GM19395 (cell line): ENCODE results near the gene FUT7.
"Not testable (repeated sequence)": the region's sequence is repeated elsewhere in the genome, so short reads cannot be mapped to it uniquely, and the experiment has no call there.

ENCODE experiments used
- ATAC-seq: cut with Tn5 transposase; IDR thresholded peaks from one replicate; pipeline ENCODE4 v1.9.1; 2021; ENCODE audit warnings: mild to moderate bottlenecking, moderate library complexity; ENCODE audit not compliant: unreplicated experiment

The FUT7 gene

DNA sequence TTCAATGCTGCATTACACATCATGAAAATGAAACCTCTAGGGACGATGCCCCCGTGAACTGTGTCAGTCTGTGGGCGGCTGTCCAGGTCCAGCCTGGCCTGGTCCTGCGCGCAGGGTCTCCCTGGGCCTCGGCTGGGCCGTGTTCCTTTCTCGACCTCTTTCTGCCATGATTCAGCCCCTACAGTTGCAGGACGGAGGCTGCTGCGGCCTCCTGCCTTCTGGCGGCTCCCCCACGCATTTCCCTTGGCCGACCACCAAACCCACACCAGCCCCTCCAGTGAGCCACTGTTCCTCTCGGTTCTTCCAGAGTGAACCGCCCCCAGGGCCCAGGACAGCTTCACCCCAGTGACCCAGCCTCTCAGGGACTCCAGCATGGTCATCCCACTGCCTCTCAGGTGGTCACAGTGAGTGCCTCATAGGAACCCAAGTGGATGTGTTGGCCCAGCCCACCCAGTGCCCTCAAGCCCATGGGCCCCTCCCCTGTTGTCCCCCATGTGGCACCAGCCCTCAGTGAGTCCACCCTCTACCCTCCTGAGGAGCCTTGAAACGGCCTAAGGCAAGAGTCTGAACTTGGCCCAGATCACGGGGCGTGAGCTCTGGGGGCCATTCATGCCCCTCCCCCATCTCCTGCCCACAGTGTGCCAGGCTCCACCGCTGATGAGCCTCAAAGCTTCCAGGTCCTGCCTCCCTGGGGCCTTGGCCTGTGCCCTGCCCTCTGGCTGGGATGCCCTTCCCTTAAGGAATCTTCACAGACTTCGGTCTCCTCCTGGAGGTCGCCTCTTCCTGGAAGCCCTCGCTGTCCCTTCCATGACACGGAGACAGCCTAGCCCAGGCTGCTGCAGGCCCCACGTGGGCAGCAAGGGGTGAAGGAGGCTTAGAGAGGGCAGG, 25.5 kb downstream of the FUT7 start:
- no peak for ATAC-seq

DNA sequence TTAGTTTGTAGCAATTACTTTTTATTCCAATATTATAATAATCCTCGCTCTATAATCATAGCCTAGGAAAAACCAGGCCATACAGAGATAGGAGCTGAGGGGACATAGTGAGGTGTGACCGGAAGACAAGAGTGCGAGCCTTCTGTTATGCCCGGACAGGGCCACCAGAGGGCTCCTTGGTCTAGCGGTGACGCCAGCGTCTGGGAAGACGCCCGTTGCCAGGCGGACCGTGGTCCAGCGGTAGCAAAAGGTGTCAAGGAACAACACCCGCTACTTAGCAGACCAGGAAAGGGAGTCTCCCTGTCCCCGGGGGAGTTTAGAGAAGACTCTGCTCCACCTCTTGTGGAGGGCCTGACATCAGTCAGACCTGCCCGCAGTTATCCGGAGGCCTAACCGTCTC, 27.6 kb downstream of the FUT7 start:
- ATAC-seq, result not testable (repeated sequence)

DNA sequence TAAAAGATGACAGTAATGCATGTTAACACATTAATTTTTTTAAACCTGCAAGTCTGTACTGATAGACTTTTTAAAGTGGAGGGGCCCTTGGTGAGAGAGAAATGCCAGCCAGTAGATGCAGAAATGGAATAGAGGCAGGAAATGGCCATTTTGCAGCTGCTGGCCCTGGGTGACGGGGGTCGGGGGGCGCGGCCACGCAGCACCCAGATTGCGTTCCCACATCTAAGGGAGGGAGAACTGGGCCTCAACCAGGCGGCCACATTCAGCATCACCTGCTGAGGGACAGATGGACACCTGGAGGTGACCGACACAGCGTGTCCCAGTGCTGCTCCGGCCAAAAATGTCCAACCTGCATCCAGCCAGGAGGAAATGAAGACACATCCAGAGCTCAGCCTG, 29.2 kb downstream of the FUT7 start:
- no peak for ATAC-seq

GRCh38 chr9:137001857-137002645, 29.8 kb downstream of the FUT7 start:
- no peak for ATAC-seq

DNA sequence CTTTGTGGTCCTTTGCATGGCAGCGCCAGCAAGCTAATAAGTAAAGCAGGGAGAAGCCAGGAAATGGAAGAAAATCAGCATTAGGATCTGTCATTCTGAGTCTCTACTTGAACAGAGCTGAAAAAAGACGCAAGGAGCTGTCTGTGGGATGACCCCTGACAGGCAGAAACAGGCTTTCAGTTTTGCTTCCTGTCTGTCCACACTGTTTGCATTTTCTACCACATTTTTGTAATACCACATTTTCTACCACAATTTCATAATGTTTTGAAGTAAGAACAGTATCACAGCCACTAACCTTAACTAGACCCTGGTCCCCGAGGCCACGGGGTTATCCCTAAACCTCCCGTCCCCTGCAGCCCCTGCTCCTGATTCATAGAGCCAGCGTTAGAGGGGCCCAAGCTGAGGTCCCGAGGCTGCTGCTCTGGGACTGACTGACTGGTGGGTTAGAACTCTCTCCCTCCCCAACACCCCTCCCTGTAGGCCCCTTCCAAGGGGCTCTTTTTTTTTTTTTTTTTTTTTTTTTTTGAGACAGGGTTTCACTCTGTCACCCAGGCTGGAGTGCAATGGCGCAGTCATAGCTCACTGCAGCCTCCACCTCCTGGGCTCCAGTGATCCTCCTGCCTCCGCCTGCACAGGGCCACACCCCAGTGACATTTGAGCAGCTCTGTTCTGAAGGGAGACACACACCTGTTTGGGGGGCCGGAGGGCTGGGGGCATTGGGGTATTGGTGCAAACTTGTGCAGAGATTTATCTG, 31.5 kb downstream of the FUT7 start:
- ATAC-seq, result peak; percentile 80

DNA sequence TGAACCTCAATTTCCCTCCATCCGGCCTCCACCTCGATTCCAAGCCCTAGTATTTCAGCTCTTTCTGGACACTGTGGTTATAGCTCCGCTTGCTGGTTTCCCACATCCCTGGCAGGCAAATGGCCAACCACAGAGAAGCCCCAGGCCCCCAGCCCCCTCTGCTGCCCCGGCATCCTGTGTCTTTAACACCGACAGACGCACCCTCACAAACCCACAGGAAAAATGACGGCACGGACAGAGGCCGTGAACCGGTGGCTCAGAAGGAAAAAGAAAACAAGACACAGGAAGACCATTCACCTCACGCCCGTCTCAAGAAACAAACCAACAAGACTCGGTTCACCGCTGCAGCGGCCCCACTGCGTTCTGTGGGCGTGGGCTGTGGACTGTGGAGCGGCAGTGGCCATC, 34.1 kb downstream of the FUT7 start:
- no peak for ATAC-seq

DNA sequence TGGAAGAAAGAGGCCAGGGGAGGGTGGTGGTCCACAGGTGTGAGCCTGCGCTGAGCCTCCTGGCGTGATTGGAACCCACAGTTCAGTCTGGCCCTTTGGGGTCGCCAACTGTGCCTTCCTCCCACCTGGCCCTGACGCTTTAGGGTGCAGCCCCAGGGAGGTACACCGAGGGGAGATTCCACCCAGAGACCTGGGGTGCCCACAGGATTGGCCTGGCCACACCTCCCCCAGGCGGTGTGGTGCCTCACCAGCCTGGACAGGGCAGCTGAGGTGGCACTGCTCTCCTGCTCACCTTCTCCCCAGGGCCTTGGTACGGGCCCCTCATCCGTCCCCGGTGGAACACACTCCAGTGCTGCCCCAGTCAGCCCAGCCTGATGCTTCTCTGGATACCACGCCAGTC, 34.5 kb downstream of the FUT7 start:
- ATAC-seq, result no peak

DNA sequence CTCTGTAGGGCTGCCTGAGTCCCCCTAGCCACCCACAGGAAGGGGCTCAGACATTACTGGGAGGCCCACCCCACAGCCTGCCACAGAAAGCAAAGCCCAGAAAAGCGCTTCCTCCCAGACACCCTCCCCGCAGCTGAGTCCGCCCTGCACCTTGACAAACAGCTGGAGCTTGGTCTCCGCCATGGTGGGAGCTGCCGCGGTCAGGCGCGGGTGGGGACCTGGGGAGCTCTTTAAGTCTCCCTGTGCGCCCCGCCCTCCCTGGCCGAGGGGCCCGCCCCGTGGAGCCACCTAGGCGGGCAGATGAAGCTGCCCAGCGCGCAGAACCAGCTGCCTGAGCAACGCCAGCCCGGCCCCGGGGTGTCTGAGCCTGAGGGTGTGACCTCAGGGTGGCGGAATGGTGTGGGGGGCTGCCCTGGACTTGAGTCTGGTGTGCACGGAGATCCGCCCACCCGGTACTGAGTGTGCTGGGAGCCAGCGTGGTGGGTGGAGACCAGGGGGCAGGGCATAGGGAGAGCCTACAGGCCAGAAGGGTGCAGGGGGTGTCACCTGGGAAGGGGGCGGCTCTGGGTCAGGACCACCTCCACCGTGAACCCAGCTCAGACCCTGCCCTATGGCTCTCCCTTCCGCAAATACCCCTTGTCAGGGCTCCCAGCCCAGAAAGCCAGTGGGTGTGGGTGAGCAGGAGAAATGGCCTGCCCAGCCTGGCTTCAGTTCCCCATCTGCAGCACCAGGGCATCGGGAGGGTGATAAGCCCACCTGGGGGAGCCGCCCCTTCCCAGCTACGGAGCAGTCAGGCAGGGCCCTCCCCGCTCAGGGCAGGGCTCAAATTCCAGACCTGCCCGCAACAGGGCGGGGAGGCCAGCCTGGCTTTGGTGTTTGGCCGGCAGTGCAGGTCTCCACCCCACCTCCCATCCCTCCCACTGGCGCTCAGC, 35.3 kb downstream of the FUT7 start, which contains the start of gene CLIC3:
CLIC3 (minus strand) TSS at position 208 of the 932 bp plus-strand sequence; CDS start at position 183, 25 bp downstream.
- ATAC-seq, result no peak

- no peak for ATAC-seq
Measured at GRCh38 chr9:136995772-136996311, 36.0 kb downstream of the FUT7 start.

DNA sequence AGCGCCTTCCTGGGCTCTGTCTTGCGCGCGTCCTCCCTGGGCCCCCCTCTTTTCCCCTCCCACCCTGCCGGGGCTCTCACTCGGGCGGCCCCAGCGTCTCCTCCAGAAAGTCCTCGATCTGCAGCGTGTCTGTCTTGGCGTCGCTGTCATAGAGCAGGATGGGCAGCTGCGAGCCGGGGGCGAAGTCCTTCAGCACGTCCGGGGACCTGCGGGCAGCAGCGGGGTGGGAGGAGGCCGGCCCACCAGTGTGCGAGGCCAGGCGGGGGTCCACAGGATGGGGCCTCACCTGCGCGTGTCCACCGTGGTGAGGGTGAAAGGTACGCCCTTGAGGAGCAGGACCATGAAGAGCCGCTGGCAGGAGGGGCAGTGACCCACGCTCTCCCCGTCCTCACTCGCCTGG, 36.5 kb downstream of the FUT7 start:
- ATAC-seq, result no peak

DNA sequence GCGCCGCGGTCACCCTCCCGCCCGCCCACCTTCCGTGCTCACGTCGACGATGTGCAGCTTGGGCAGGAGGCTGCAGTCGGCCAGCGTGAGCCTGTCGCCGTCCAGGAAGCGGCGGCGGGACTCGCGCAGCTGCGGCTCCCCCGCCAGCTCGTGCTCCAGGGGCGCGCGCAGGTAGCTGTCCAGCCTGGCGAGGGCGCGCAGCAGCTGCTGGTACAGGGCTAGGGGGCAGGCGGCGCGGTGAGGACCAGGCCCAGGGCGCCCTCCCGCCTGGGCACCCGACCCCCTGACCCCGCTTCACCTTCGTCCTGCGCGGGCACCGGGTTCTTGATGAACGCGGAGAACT, 37.0 kb downstream of the FUT7 start:
- ATAC-seq, result no peak

DNA sequence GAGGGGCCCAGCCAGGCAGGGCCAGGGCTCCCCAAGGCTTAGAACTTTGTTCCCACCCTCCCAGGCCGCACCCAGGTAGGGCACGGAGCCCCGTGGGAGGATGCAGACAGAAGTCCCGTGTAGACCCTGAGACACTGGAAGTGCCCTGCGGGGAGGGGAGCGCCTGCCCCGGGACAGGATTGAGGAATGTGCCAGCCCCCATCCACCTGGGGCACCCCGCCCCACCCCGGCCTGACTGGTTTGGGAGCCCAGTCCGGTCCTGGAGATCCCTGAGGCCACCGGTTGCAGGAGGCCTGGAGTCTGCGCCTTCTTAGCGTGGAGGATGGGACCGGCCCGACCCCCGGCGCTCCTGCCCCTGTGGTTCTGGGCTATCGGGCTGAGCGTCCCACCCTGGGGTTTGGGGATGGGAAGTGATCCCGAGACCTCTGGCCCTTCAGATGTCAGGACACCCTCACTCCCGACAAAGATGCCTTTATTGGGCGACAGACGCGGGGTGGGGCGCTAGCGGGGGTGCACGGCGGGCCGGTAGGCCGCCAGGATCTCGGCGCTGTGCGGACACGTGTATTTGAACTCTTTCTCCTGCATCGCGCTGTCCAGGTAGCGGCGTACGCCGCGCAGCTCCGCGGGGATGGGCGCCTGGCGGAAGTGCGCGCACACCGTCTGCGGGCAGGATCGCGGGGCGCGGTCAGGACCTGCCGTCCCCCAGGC, 37.6 kb downstream of the FUT7 start:
- ATAC-seq, result no peak

DNA sequence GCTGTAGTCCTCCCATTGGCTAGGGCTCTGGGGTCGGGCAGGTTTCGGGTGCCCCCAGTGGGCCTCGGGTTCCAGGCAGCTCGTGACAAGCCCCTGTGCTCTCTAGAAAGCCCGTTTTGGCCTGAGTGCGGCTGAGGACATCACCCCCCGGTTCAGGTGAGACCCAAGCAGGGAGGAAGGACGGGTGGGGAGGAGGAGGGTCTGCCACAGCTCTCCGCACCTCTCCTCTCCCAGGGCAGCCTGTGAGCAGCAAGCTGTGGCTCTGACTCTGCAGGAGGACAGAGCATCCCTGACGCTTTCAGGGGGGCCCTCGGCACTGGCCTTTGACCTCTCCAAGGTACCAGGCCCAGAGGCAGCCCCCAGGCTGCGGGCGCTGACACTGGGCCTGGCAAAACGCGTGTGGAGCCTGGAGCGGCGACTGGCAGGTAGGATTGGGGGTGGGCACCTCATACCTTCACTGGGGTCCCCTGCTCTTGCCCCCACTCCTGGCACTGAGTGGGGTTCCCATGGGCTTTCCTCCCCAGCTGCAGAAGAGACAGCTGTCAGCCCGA, 39.0 kb downstream of the FUT7 start:
- ATAC-seq, result peak; percentile 8

GRCh38 chr9:136991993-136992818, 39.7 kb downstream of the FUT7 start, which contains the start of gene PAXX:
Gene PAXX (plus strand): TSS chr9:136992422. CDS start chr9:136992444, 22 bp downstream.
- ATAC-seq, result peak; percentile 75

DNA sequence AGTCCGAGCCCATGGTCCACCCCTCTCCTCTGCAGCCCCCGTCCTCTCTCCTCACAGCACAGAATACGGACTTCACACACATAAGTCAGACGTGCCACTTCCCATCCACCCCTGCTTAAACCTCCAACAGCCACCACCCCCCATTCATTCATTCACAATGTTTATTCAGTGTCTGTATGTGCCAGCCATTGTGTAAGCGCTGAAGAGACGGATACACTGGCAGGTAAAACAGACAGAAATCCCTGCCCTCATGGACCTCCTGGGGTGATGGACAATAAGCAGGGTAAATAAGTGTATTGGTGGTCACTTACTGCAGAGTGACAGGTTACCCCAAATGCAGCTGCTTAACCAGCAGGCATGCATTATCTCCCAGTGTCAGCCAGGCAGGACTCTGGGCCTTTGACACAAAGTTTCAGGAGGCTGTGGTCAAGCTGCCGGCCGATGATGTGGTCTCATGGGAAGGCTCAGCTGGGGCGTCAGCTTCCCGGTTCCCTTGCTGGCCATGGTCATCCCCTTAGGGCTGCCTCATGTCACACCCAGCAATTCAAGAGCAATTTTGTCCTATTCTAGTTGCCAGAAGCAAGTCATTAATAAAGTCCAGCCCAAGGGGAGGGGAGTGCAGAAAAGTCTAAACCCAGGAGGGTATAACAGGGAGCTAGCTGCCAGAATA, 41.5 kb downstream of the FUT7 start:
- ATAC-seq, result no peak

- no peak for ATAC-seq
Measured at GRCh38 chr9:136988872-136989271, 43.0 kb downstream of the FUT7 start.

DNA sequence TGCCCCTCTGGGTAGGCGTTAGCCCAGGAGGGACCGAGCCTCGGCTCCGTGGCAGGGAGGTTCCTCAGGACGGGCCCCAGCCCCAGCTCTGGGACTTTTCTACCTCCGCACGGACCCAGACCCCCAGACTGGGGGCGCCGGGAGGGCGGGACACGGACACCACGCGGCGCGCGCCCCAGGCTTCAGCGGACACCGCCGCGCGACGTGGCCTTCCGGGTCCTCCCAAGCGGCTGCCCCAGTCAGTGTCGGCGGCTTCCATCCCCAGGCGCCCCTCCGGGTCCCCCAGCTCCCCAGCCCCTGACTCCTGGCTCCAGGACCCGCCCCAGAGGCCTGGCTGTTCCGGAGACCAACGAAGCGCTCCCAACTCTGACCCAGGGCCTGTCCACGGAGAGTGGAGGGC, 46.0 kb downstream of the FUT7 start:
- ATAC-seq, result no peak
